Panc1 (cell line): Measurements from ENCODE around the gene IKBKG.

Experiments
- POLR2AphosphoS5 ChIP-seq: IDR thresholded peaks from 2 replicates; pipeline ENCODE4 v1.6.1; 2012; ENCODE audit warnings: mild to moderate bottlenecking, low read depth, low read length, moderate library complexity
- TCF7L2 ChIP-seq: IDR thresholded peaks from 2 replicates; pipeline ENCODE4 v1.6.1; 2011; ENCODE audit warnings: mild to moderate bottlenecking, low read depth, low read length, inconsistent platforms
- TF ChIP-seq, protein P1 (sequence below): fragments of 450-650 bp; IDR thresholded peaks from 2 replicates; pipeline ENCODE4 v1.5.1; 2017; ENCODE audit warnings: mild to moderate bottlenecking
- TF ChIP-seq, protein P2 (sequence below), 2 experiments: IDR thresholded peaks; 2 replicates each; pipeline ENCODE4 v1.6.1; 2011 to 2012; ENCODE audit warnings: low read depth in 2 of 2, control low read depth in 1 of 2, low read length in 1 of 2, mild to moderate bottlenecking in 1 of 2, moderate library complexity in 1 of 2; ENCODE audit not compliant: insufficient read depth in 1 of 2

DNA sequence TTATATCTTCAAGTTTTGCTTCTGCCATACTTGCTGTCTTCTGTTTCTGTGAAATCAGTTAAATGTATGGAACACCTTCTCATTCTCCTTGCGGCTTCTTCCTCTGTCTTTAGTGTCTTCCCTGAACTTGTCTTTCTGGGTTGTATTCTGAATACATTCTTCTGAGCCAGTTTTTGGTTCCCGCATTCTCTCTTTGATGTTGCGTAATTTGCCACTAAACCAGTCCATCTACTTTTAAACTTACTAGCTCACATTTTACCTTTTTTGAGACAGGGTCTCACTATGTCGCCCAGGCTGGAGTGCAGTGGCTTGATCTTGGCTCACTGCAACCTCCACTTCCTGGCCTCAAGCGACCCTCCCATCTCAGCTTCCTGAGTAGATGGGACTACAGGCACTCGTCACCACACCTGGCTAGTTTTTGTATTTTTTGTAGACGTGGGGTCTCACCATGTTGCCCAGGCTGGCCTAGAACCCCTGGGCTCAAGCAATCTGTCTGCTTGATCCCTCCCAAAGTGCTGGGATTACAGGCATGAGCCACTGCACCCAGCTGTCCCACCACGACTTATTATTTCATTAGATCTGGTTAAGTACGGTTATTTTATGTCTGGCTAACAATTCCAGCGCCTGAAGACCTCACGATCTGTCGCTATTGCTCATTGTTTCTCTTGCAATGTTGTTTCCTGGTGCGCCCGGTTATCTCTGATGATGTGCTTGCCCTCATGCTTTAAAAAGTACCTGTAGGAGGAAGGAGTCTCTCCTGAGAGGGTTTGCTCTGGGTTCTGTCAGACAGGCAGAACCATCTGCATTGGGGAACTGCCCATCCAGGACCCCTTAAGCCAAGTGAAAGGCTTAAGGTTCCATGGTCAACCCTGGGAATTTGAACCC is 21.6 kb upstream of the IKBKG start:
- TF ChIP-seq, protein P1, sequence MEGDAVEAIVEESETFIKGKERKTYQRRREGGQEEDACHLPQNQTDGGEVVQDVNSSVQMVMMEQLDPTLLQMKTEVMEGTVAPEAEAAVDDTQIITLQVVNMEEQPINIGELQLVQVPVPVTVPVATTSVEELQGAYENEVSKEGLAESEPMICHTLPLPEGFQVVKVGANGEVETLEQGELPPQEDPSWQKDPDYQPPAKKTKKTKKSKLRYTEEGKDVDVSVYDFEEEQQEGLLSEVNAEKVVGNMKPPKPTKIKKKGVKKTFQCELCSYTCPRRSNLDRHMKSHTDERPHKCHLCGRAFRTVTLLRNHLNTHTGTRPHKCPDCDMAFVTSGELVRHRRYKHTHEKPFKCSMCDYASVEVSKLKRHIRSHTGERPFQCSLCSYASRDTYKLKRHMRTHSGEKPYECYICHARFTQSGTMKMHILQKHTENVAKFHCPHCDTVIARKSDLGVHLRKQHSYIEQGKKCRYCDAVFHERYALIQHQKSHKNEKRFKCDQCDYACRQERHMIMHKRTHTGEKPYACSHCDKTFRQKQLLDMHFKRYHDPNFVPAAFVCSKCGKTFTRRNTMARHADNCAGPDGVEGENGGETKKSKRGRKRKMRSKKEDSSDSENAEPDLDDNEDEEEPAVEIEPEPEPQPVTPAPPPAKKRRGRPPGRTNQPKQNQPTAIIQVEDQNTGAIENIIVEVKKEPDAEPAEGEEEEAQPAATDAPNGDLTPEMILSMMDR = no peak
- TF ChIP-seq POLR2AphosphoS5 = no peak
- TF ChIP-seq, protein P2, sequence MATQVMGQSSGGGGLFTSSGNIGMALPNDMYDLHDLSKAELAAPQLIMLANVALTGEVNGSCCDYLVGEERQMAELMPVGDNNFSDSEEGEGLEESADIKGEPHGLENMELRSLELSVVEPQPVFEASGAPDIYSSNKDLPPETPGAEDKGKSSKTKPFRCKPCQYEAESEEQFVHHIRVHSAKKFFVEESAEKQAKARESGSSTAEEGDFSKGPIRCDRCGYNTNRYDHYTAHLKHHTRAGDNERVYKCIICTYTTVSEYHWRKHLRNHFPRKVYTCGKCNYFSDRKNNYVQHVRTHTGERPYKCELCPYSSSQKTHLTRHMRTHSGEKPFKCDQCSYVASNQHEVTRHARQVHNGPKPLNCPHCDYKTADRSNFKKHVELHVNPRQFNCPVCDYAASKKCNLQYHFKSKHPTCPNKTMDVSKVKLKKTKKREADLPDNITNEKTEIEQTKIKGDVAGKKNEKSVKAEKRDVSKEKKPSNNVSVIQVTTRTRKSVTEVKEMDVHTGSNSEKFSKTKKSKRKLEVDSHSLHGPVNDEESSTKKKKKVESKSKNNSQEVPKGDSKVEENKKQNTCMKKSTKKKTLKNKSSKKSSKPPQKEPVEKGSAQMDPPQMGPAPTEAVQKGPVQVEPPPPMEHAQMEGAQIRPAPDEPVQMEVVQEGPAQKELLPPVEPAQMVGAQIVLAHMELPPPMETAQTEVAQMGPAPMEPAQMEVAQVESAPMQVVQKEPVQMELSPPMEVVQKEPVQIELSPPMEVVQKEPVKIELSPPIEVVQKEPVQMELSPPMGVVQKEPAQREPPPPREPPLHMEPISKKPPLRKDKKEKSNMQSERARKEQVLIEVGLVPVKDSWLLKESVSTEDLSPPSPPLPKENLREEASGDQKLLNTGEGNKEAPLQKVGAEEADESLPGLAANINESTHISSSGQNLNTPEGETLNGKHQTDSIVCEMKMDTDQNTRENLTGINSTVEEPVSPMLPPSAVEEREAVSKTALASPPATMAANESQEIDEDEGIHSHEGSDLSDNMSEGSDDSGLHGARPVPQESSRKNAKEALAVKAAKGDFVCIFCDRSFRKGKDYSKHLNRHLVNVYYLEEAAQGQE (IDR thresholded peaks at IDR 0.05; ENCODE audit: insufficient read depth in 1 of 2, low read depth in 2 of 2, low read length in 1 of 2) = no peak
- no peak for TF ChIP-seq TCF7L2
